ENCODE data around the gene RPS27.

RPS27 gene

GRCh38 chr1:153968408-153968807 is 22.2 kb upstream of the RPS27 start:
- TF ChIP-seq CTCF (IDR thresholded peaks at IDR 0.05) = no peak
- H3K4me3 ChIP-seq = peak overlapping the region; percentile 76
- no peak for DNase-seq (ENCODE audit: low spot score)
- peak overlapping the region in 1 of 2 donors; percentile 88 for H3K27ac ChIP-seq

GRCh38 chr1:153968972-153969371 is 21.6 kb upstream of the RPS27 start:
- TF ChIP-seq CTCF (IDR thresholded peaks at IDR 0.05) = no peak
- H3K4me3 ChIP-seq = peak overlapping the region; percentile 76
- no peak overlapping the region for H3K27ac ChIP-seq

DNA sequence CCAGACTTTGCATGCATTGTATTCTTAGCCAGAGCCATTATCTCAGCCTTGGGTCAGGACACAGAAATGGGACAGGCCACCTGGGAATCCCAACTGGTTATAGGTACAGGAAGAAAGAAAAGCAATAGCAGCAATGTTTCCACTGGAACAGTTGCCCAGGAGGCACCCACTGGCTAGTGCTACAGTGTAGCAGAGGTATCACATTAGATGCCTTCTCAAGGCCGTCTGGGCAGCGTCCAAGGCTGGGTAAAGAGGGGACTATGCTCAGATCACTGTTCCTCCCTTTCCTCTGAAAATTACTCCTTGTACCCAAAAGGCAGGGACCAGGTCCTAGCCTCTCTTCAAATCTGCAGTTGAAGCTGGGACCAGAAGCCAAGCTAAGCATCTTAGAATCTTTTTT is 20.2 kb upstream of the RPS27 start:
- DNase-seq (ENCODE audit: low spot score) = no peak
- Histone ChIP-seq H3K27ac (no peak overlapping the region), H3K4me3 (no peak overlapping the region)

More at GRCh38 chr1:153968972-153969371, 21.6 kb upstream of the RPS27 start:
- DNase-seq (ENCODE audit: low spot score) = no peak

GRCh38 chr1:153973071-153973470 is 17.5 kb upstream of the RPS27 start:
- no peak for TF ChIP-seq CTCF (IDR thresholded peaks at IDR 0.05)
- H3K4me3 ChIP-seq = no peak overlapping the region
- DNase-seq (ENCODE audit: low spot score) = no peak
- H3K27ac ChIP-seq = no peak overlapping the region

More for the DNA sequence above, 20.2 kb upstream of the RPS27 start:
- TF ChIP-seq CTCF (IDR thresholded peaks at IDR 0.05) = no peak

GRCh38 chr1:153973525-153973924 is 17.0 kb upstream of the RPS27 start:
- no peak overlapping the region for H3K4me3 ChIP-seq
- no peak for DNase-seq (ENCODE audit: low spot score)
- TF ChIP-seq CTCF (IDR thresholded peaks at IDR 0.05) = no peak
- no peak overlapping the region for H3K27ac ChIP-seq

DNA sequence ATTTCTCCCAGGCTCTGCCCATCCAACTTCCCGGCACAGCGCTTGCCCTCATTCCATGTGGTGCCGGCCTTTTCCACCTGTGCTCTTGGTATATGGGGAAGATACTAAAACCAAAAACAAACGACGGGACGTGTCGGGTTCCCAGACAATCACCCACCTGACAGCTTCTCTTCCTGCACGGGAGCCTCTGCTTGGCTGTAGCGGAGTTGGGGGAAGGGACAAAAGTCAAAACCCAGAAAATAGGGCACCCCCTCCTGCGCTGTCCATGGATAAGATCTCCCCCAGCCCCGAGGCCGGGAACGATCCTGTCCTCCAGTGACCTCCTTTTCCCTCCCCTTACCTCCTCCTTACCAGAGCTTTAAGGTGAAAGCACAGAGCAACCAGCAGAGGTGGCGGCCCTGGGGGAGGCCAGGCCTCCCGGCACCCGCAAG is 13.7 kb upstream of the RPS27 start:
- Histone ChIP-seq H3K27ac (peak overlapping the region; percentile 95 to 97), H3K4me3 (peak overlapping the region; percentile 91)
- DNase-seq (ENCODE audit: low spot score) = no peak
- no peak for TF ChIP-seq CTCF (IDR thresholded peaks at IDR 0.05)

All from coronary artery (tissue), 2 donors.